Upper lobe of left lung (tissue), 6 donors: Measurements from ENCODE around the gene ANKS3. TPM values are rescaled to one million over a fixed set of nuclear protein-coding genes. Genes with fewer than 3 reads are reported as not detected.

ENCODE experiments used
- ATAC-seq, 2 donors: fragments of 200-7000 bp; cut with Tn5 transposase; one replicate each; pipeline ENCODE4 v1.9.1; 2022; ENCODE audit warnings: mild to moderate bottlenecking in 2 of 2, moderate library complexity in 2 of 2; ENCODE audit not compliant: low FRiP score in 2 of 2
- DNase-seq, 2 donors: peaks; one replicate each; pipeline ENCODE4 v3.0.0-alpha.2; 2019 to 2020
- H3K27ac ChIP-seq, 4 donors: fragments of 200-600 bp; sonication (generic); one replicate each; pipeline ENCODE4 v1.5.1; 2016 to 2019
- H3K27me3 ChIP-seq, 4 donors: fragments of 200-600 bp; sonication (generic); one replicate each; pipeline ENCODE4 v1.5.1; 2017 to 2019
- H3K36me3 ChIP-seq, 4 donors: fragments of 200-600 bp; sonication (generic); one replicate each; pipeline ENCODE4 v1.5.1; 2016 to 2019
- H3K4me1 ChIP-seq, 4 donors: fragments of 200-600 bp; sonication (generic); one replicate each; pipeline ENCODE4 v1.5.1; 2018 to 2019
- H3K4me3 ChIP-seq, 4 donors: fragments of 200-600 bp; sonication (generic); one replicate each; pipeline ENCODE4 v1.5.1; 2017 to 2019; ENCODE audit warnings: mild to moderate bottlenecking in 2 of 4, moderate library complexity in 1 of 4
- H3K9me3 ChIP-seq, 4 donors: fragments of 200-600 bp; sonication (generic); one replicate each; pipeline ENCODE4 v1.5.1; 2018 to 2019
- EP300 ChIP-seq, 4 donors: sonication (generic); formaldehyde crosslinking; IDR thresholded peaks; one replicate each; pipeline ENCODE4 v1.5.1; 2017; ENCODE audit warnings: antibody characterized with exemption in 4 of 4, control low read depth in 2 of 4
- POLR2A ChIP-seq, 4 donors: fragments of 450-650 bp; IDR thresholded peaks; one replicate each; pipeline ENCODE4 v1.5.1; 2016 to 2017; ENCODE audit warnings: antibody characterized with exemption in 4 of 4, mild to moderate bottlenecking in 2 of 4
- POLR2AphosphoS5 ChIP-seq, 2 donors: sonication (generic); formaldehyde crosslinking; IDR thresholded peaks; one replicate each; pipeline ENCODE4 v1.5.1; 2017; ENCODE audit warnings: antibody characterized with exemption in 2 of 2
- WGBS, 2 donors: methylation state at CpG; one replicate each; pipeline ENCODE4 v1.1.5; 2017 to 2018; 5-methylcytosine and 5-hydroxymethylcytosine counted together
- total RNA-seq, 6 donors: library from RNA; depleted of rRNA in 4 of 6; stranded (reverse); fragments of >200 nt in 4 of 6; gene quantifications; one replicate each; pipeline versions ENCODE4 v1.1.0 to v1.2.1, GENCODE V29; 2016 to 2021
- TF ChIP-seq, protein P1 (sequence below), 6 experiments: fragments of 450-650 bp in 4 of 6; fragments of 200-600 bp in 2 of 6; sonication (generic) in 2 of 6; IDR thresholded peaks; one replicate each; pipeline ENCODE4 v1.5.1; 2016 to 2019; ENCODE audit warnings: antibody characterized with exemption in 6 of 6
- donor health status: DM: no; HTN: no; CAD: no; lungs with moderate emphysema.
- donor health status: DM: no; HTN: yes; CAD: no; lungs with severe emphysema.

The ANKS3 gene
- total RNA-seq, 6 donors from 2014 or later, result 17.9 to 67.1 (median 20.0) TPM

- Histone ChIP-seq H3K9me3 (no peaks in the 10 kb centered on the region), H3K36me3 (peaks cover 0 to 12% (median 3%) of the 10 kb centered on the region in 4 donors), H3K27ac (peak overlapping the region in 3 of 4 donors; percentile 89 to 91 (median 90)), H3K4me1 (peaks cover 26 to 38% (median 32%) of the 10 kb centered on the region in 4 donors), H3K4me3 (peak overlapping the region in 3 of 4 donors; percentile 87 to 99 (median 97)), H3K27me3 (no peaks in the 10 kb centered on the region)
- DNase-seq, result no peak
- WGBS, 2 donors, result 54 to 64% methylated on average over 7 of the region's 7 CpGs
- ATAC-seq, result no peak
- TF ChIP-seq, protein P1, sequence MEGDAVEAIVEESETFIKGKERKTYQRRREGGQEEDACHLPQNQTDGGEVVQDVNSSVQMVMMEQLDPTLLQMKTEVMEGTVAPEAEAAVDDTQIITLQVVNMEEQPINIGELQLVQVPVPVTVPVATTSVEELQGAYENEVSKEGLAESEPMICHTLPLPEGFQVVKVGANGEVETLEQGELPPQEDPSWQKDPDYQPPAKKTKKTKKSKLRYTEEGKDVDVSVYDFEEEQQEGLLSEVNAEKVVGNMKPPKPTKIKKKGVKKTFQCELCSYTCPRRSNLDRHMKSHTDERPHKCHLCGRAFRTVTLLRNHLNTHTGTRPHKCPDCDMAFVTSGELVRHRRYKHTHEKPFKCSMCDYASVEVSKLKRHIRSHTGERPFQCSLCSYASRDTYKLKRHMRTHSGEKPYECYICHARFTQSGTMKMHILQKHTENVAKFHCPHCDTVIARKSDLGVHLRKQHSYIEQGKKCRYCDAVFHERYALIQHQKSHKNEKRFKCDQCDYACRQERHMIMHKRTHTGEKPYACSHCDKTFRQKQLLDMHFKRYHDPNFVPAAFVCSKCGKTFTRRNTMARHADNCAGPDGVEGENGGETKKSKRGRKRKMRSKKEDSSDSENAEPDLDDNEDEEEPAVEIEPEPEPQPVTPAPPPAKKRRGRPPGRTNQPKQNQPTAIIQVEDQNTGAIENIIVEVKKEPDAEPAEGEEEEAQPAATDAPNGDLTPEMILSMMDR (IDR thresholded peaks at IDR 0.05), result no peak
- TF ChIP-seq POLR2A (IDR thresholded peaks at IDR 0.05) (no peak), EP300 (IDR thresholded peaks at IDR 0.05) (no peak), POLR2AphosphoS5 (IDR thresholded peaks at IDR 0.05) (no peak)
Measured at GRCh38 chr16:4769306-4769638, 35.2 kb upstream of the ANKS3 start.

GRCh38 chr16:4768549-4769305 is 34.7 kb upstream of the ANKS3 start:
- peak overlapping the region in 3 of 4 donors; percentile 87 to 99 (median 97) for H3K4me3 ChIP-seq
- TF ChIP-seq EP300 (IDR thresholded peaks at IDR 0.05), result no peak
- TF ChIP-seq, protein P1 (IDR thresholded peaks at IDR 0.05), result peak in 1 of 6 experiments; percentile 12
- peak in 2 of 4 donors; percentile 59 to 90 for TF ChIP-seq POLR2A (IDR thresholded peaks at IDR 0.05)
- peak in 1 of 2 donors; percentile 89 for TF ChIP-seq POLR2AphosphoS5 (IDR thresholded peaks at IDR 0.05)
- 6 to 11% methylated on average over 19 to 45 of the region's 48 CpGs for WGBS, 2 donors
- H3K9me3 ChIP-seq, result no peaks in the 10 kb centered on the region
- H3K4me1 ChIP-seq, result peaks cover 26 to 38% (median 32%) of the 10 kb centered on the region in 4 donors
- DNase-seq (peak; percentile 99 to 100), ATAC-seq (peak; percentile 96)
- peaks cover 0 to 16% (median 8%) of the 10 kb centered on the region in 4 donors for H3K36me3 ChIP-seq
- peak overlapping the region; percentile 74 to 91 (median 90) for H3K27ac ChIP-seq
- no peaks in the 10 kb centered on the region for H3K27me3 ChIP-seq

DNA sequence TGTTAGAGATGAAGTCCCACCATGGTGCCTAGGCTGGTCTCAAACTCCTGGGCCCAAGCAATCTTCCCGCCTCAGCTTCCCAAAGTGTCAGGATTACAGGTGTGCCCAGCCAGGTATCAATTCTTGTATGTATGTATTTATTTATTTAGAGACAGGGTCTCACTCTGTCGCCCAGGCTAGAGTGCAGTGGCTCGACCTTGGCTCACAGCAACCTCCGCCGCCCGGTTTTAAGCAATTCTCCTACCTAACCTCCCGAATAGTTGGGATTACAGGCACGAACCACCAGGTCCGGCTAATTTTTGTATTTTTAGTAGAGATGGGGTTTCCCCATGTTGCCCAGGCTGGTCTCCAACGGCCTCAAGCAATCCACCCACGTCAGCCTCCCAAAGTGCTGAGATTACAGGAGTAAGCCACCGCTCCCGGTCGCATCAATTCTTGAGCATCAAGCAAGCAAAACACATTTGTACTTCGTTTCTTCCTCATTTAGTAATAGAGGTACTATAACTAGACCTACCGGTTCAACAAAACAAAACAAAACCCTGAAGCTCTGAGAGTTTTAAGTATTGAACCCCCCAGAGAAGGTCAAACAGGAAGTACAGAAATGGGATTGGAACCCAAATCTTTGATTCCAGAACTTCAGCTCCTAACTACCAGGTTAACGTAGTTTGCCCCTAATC is 33.9 kb upstream of the ANKS3 start:
- peak in 1 of 2 donors; percentile 51 for DNase-seq
- TF ChIP-seq EP300 (IDR thresholded peaks at IDR 0.05) (peak in 1 of 4 donors; percentile 7), POLR2A (IDR thresholded peaks at IDR 0.05) (no peak)
- Histone ChIP-seq H3K4me1 (peaks cover 26 to 38% (median 32%) of the 10 kb centered on the region in 4 donors), H3K27ac (peak overlapping the region; percentile 74 to 91 (median 90)), H3K9me3 (no peaks in the 10 kb centered on the region), H3K36me3 (peaks cover 0 to 24% (median 15%) of the 10 kb centered on the region in 4 donors), H3K4me3 (peak overlapping the region in 3 of 4 donors; percentile 87 to 99 (median 97)), H3K27me3 (no peaks in the 10 kb centered on the region)
- WGBS, 2 donors, result 49 to 60% methylated on average over 17 of the region's 17 CpGs
- ATAC-seq, result peak in 1 of 2 donors; percentile 10

DNA sequence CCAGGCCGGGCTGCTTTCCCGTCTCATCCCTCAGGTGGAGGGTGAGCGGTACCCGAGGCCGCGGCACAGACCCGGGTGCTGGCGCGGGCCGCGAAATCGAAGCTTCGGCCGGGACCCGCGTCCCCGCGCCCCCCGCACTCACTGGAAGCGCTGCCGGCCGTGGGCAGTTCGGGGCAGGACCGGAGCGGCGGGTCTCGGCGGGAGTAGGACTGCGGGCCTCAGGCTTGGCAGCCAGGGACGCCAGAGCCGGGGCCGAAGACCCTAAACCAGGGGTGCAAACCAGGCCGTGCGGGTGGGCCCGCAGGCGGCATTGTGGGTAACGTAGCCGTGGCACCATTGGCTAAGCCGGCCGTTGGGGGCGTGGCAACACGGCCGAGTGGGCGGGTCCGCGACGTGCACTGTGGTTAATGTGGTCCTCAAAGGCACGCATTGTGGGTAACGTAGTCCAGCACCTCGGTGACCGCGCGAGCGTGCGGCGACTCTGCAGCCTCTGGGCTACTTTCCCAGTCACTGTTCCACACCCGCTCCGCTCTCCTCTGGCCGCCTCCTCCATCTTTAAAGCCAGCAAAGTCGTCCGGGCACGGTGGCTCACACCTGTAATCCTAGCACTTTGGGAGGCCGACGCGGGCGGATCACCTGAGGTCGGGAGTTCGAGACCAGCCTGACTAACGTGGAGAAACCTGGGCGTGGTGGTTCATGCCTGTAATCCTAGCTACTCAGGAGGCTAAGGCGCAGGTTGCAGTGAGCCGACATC is 33.0 kb upstream of the ANKS3 start, which contains the start of gene ZNF500:
Gene ZNF500 (minus strand): TSS at position 288 of the 754 bp plus-strand sequence. CDS start 1,184 bp downstream, outside the sequence.
- 4 to 11% methylated on average over 24 to 28 of the region's 72 CpGs for WGBS, 2 donors
- peak within 1 kb of the TSS; percentile 74 to 91 (median 90) for H3K27ac ChIP-seq
- peak; percentile 97 for ATAC-seq
- H3K4me3 ChIP-seq, result peak within 1 kb of the TSS; percentile 87 to 99 (median 98)
- TF ChIP-seq POLR2AphosphoS5 (IDR thresholded peaks at IDR 0.05), result peak in 1 of 2 donors; percentile 86
- TF ChIP-seq, protein P1 (IDR thresholded peaks at IDR 0.05), result peak in 1 of 6 experiments; percentile 13
- TF ChIP-seq POLR2A (IDR thresholded peaks at IDR 0.05), result peak in 2 of 4 donors; percentile 49 to 74
- TF ChIP-seq EP300 (IDR thresholded peaks at IDR 0.05), result no peak
- DNase-seq, result peak; percentile 99 to 100
- H3K9me3 ChIP-seq, result no peaks in the 10 kb centered on the region
- no peaks in the 10 kb centered on the region for H3K27me3 ChIP-seq
- H3K4me1 ChIP-seq, result peaks cover 26 to 38% (median 32%) of the 10 kb centered on the region in 4 donors
- H3K36me3 ChIP-seq, result peaks cover under 1 to 32% (median 24%) of the 10 kb centered on the region in 4 donors
